Measurements from ENCODE around the gene ATAD3C.
A peak's percentile ranks its signal among the peaks of the same experiment; 100 is the strongest.
"Not testable (repeated sequence)": the region's sequence is repeated elsewhere in the genome, so short reads cannot be mapped to it uniquely, and the experiment has no call there.

ATAD3C gene

GRCh38 chr1:1449099-1449739, at the start of gene ATAD3C:
Gene ATAD3C, plus strand, starts transcription at chr1:1449689. Its CDS starts 995 bp downstream, at chr1:1450684.
- no peak for DNase-seq

- no peak for DNase-seq
These were observed 49.5 kb upstream of the ATAD3C start for GRCh38 chr1:1399872-1400575.

GRCh38 chr1:1400576-1401456, 48.7 kb upstream of the ATAD3C start:
- no peak for DNase-seq

- DNase-seq = no peak
These were observed 48.0 kb upstream of the ATAD3C start for GRCh38 chr1:1401457-1402010.

GRCh38 chr1:1402072-1402900, 47.2 kb upstream of the ATAD3C start:
- DNase-seq = peak in 1 of 2 experiments; percentile 24

- DNase-seq = not testable (repeated sequence)
These were observed 46.5 kb upstream of the ATAD3C start for GRCh38 chr1:1402901-1403392.

- DNase-seq = no peak
These were observed 45.8 kb upstream of the ATAD3C start for GRCh38 chr1:1403653-1404052.

- peak in 1 of 2 experiments; percentile 22 for DNase-seq
These were observed 43.2 kb upstream of the ATAD3C start for GRCh38 chr1:1406101-1406820.

- DNase-seq = peak; percentile 88 to 92
These were observed 42.5 kb upstream of the ATAD3C start, which contains the start of gene MRPL20 for GRCh38 chr1:1406821-1407635. Gene MRPL20, minus strand, starts transcription at chr1:1407293. Its CDS starts 76 bp downstream, at chr1:1407217.

GRCh38 chr1:1407636-1408318, 41.7 kb upstream of the ATAD3C start:
- DNase-seq = no peak

- DNase-seq = not testable (repeated sequence)
These were observed 39.3 kb upstream of the ATAD3C start for GRCh38 chr1:1410238-1410637.

GRCh38 chr1:1411626-1412025, 37.9 kb upstream of the ATAD3C start:
- DNase-seq = no peak

GRCh38 chr1:1412311-1412902, 37.1 kb upstream of the ATAD3C start:
- not testable (repeated sequence) for DNase-seq

GRCh38 chr1:1415751-1416150, 33.7 kb upstream of the ATAD3C start:
- no peak for DNase-seq

GRCh38 chr1:1417396-1417795, 32.1 kb upstream of the ATAD3C start:
- DNase-seq = not testable (repeated sequence)

GRCh38 chr1:1417825-1418463, 31.5 kb upstream of the ATAD3C start:
- DNase-seq = not testable (repeated sequence)

GRCh38 chr1:1418464-1419362, 30.8 kb upstream of the ATAD3C start:
- no peak for DNase-seq

Measured in NCI-H2081 (cell line).